Measurements from ENCODE around the gene ATP11A. TPM values are rescaled to one million over a fixed set of nuclear protein-coding genes. Genes with fewer than 3 reads are reported as not detected.

The ATP11A gene
- total and polyA plus RNA-seq, 10 donors: 2.7 to 91.3 (median 59.1) TPM

- 84 to 88% (median 86%) methylated on average over 26 of the region's 26 CpGs for WGBS, 5 donors
- intact Hi-C loops (cut with DNase I; ENCODE audit: low total_unique reads): no loop called here
- H3K9me3 ChIP-seq: no peaks in the 10 kb centered on the region
- peaks cover 16 to 54% (median 25%) of the 10 kb centered on the region in 6 donors for H3K4me1 ChIP-seq
- peaks cover 0 to 22% (median 0%) of the 10 kb centered on the region in 6 donors for H3K36me3 ChIP-seq
- no peak overlapping the region for H3K27ac ChIP-seq
- no peak for DNase-seq
- H3K27me3 ChIP-seq (replicated peaks in 1 of 7): no peaks in the 10 kb centered on the region
- H3K4me3 ChIP-seq: no peak overlapping the region
- TF ChIP-seq POLR2A (IDR thresholded peaks at IDR 0.05) (no peak), POLR2AphosphoS5 (IDR thresholded peaks at IDR 0.05) (peak in 1 of 3 donors; percentile 14)
Observed at GRCh38 chr13:112770504-112770903, 80.7 kb downstream of the ATP11A start.

- H3K36me3 ChIP-seq: peaks cover 0 to 22% (median 0%) of the 10 kb centered on the region in 6 donors
- no peak overlapping the region for H3K4me3 ChIP-seq
- H3K9me3 ChIP-seq: no peaks in the 10 kb centered on the region
- no peaks in the 10 kb centered on the region for H3K27me3 ChIP-seq (replicated peaks in 1 of 7)
- intact Hi-C loops (cut with DNase I; ENCODE audit: low total_unique reads): no loop called here
- TF ChIP-seq POLR2AphosphoS5 (IDR thresholded peaks at IDR 0.05) (no peak), POLR2A (IDR thresholded peaks at IDR 0.05) (no peak), CTCF (IDR thresholded peaks at IDR 0.05 in 8 of 11, conservative IDR thresholded peaks at IDR 0.05 in 3 of 11) (no peak)
- WGBS, 5 donors: 93 to 95% (median 95%) methylated on average over 20 of the region's 20 CpGs
- H3K27ac ChIP-seq: no peak overlapping the region
- peaks cover 16 to 49% (median 25%) of the 10 kb centered on the region in 6 donors for H3K4me1 ChIP-seq
- peak; percentile 35 for DNase-seq
Observed at GRCh38 chr13:112771139-112771876, 81.5 kb downstream of the ATP11A start.

- Histone ChIP-seq H3K9me3 (no peaks in the 10 kb centered on the region), H3K27me3 (replicated peaks in 1 of 7) (no peaks in the 10 kb centered on the region), H3K27ac (no peak overlapping the region), H3K4me1 (peaks cover 16 to 48% (median 25%) of the 10 kb centered on the region in 6 donors), H3K4me3 (no peak overlapping the region), H3K36me3 (peaks cover 0 to 22% (median 0%) of the 10 kb centered on the region in 6 donors)
- TF ChIP-seq POLR2A (IDR thresholded peaks at IDR 0.05) (no peak), POLR2AphosphoS5 (IDR thresholded peaks at IDR 0.05) (no peak), CTCF (IDR thresholded peaks at IDR 0.05 in 8 of 11, conservative IDR thresholded peaks at IDR 0.05 in 3 of 11) (no peak)
- intact Hi-C loops (cut with DNase I; ENCODE audit: low total_unique reads): no loop called here
- peak; percentile 20 for DNase-seq
- WGBS, 5 donors: 94 to 96% (median 96%) methylated on average over 18 of the region's 18 CpGs
Observed at GRCh38 chr13:112771877-112772538, 82.2 kb downstream of the ATP11A start.

GRCh38 chr13:112772539-112772909 is 82.7 kb downstream of the ATP11A start:
- Histone ChIP-seq H3K36me3 (peaks cover 0 to 22% (median 0%) of the 10 kb centered on the region in 6 donors), H3K4me3 (no peak overlapping the region), H3K4me1 (peaks cover 15 to 49% (median 24%) of the 10 kb centered on the region in 6 donors), H3K9me3 (no peaks in the 10 kb centered on the region), H3K27me3 (replicated peaks in 1 of 7) (no peaks in the 10 kb centered on the region), H3K27ac (no peak overlapping the region)
- intact Hi-C loops (cut with DNase I; ENCODE audit: low total_unique reads): no loop called here
- peak; percentile 53 for DNase-seq
- no peak for TF ChIP-seq CTCF (IDR thresholded peaks at IDR 0.05 in 8 of 11, conservative IDR thresholded peaks at IDR 0.05 in 3 of 11)
- TF ChIP-seq POLR2AphosphoS5 (IDR thresholded peaks at IDR 0.05): no peak
- no peak for TF ChIP-seq POLR2A (IDR thresholded peaks at IDR 0.05)
- whole genome bisulfite sequencing, 5 donors: 95 to 98% (median 96%) methylated on average over 10 of the region's 10 CpGs
